HepG2 (cell line): Measurements from ENCODE around the gene MPPE1. TPM values are rescaled to one million over a fixed set of nuclear protein-coding genes. Genes with fewer than 3 reads are reported as not detected.
A peak's percentile ranks its signal among the peaks of the same experiment; 100 is the strongest.

Source experiments
- ETS1 ChIP-seq: sonication (generic); formaldehyde crosslinking; IDR thresholded peaks from 2 replicates; pipeline ENCODE4 v1.4.0; 2020; ENCODE audit warnings: missing genetic modification reagents
- FUBP1 ChIP-seq: sonication (generic); formaldehyde crosslinking; IDR thresholded peaks from 2 replicates; pipeline ENCODE4 v1.5.1; 2020; ENCODE audit warnings: missing genetic modification reagents, mild to moderate bottlenecking, borderline replicate concordance
- GLI4 ChIP-seq: sonication (generic); formaldehyde crosslinking; IDR thresholded peaks from 2 replicates; pipeline ENCODE4 v1.5.1; 2020; ENCODE audit warnings: missing genetic modification reagents, mild to moderate bottlenecking, moderate library complexity, borderline replicate concordance
- GPN1 ChIP-seq: sonication (generic); formaldehyde crosslinking; IDR thresholded peaks from 2 replicates; pipeline ENCODE4 v1.5.1; 2020; ENCODE audit warnings: missing genetic modification reagents, borderline replicate concordance
- IKZF1 ChIP-seq: fragments of 450-650 bp; IDR thresholded peaks from 2 replicates; pipeline ENCODE4 v1.7.1; 2016
- IRX3 ChIP-seq: sonication (generic); formaldehyde crosslinking; IDR thresholded peaks from 2 replicates; pipeline ENCODE4 v1.8.1; 2023; ENCODE audit warnings: mild to moderate bottlenecking, low read depth, missing genetic modification reagents, borderline replicate concordance
- KIAA2018 ChIP-seq: sonication (generic); formaldehyde crosslinking; IDR thresholded peaks from 2 replicates; pipeline ENCODE4 v1.5.0; 2020; ENCODE audit warnings: mild to moderate bottlenecking, missing genetic modification reagents, borderline replicate concordance
- MEF2D ChIP-seq: sonication (generic); formaldehyde crosslinking; IDR thresholded peaks from 2 replicates; pipeline ENCODE4 v1.5.1; 2020; ENCODE audit warnings: mild to moderate bottlenecking, missing genetic modification reagents
- MEIS2 ChIP-seq: sonication (generic); formaldehyde crosslinking; IDR thresholded peaks from 2 replicates; pipeline ENCODE4 v1.9.0; 2021; ENCODE audit warnings: mild to moderate bottlenecking, missing genetic modification reagents
- RAD51 ChIP-seq: fragments of 450-650 bp; IDR thresholded peaks from 2 replicates; pipeline ENCODE4 v1.6.1; 2016; ENCODE audit warnings: borderline replicate concordance
- SETDB1 ChIP-seq: sonication (generic); formaldehyde crosslinking; IDR thresholded peaks from 2 replicates; pipeline ENCODE4 v1.5.1; 2020; ENCODE audit warnings: missing genetic modification reagents, mild to moderate bottlenecking, borderline replicate concordance
- SRY ChIP-seq: sonication (generic); formaldehyde crosslinking; IDR thresholded peaks from 2 replicates; pipeline ENCODE4 v1.8.0; 2022; ENCODE audit warnings: mild to moderate bottlenecking, missing genetic modification reagents
- TOE1 ChIP-seq: sonication (generic); formaldehyde crosslinking; IDR thresholded peaks from 2 replicates; pipeline ENCODE4 v1.4.0; 2020; ENCODE audit warnings: mild to moderate bottlenecking, missing genetic modification reagents
- ZBTB20 ChIP-seq: sonication (generic); formaldehyde crosslinking; IDR thresholded peaks from 2 replicates; pipeline ENCODE4 v1.8.1; 2023; ENCODE audit warnings: missing genetic modification reagents, low read depth, mild to moderate bottlenecking, borderline replicate concordance
- ZNF367 ChIP-seq: sonication (generic); formaldehyde crosslinking; IDR thresholded peaks from 2 replicates; pipeline ENCODE4 v1.4.0; 2020; ENCODE audit warnings: missing genetic modification reagents, borderline replicate concordance
- ZNF737 ChIP-seq: sonication (generic); formaldehyde crosslinking; IDR thresholded peaks from 2 replicates; pipeline ENCODE4 v1.5.0; 2020; ENCODE audit warnings: missing genetic modification reagents, mild to moderate bottlenecking, borderline replicate concordance
- ZNF746 ChIP-seq: sonication (generic); formaldehyde crosslinking; IDR thresholded peaks from 2 replicates; pipeline ENCODE4 v1.8.0; 2022; ENCODE audit warnings: mild to moderate bottlenecking, missing genetic modification reagents
- polyA plus RNA-seq, 8 experiments: library from polyadenylated mRNA; depleted of rRNA in 3 of 8; stranded (reverse) in 7 of 8; unstranded in 1 of 8; fragments of >200 nt; fragmentation: Illumina TruSeq in 4 of 8; extraction: Trizol in 4 of 8; gene quantifications; 2 replicates each; pipeline versions ENCODE4 v1.2.1 to v1.2.3, GENCODE V29; 2011 to 2016; ENCODE audit warnings: low read depth in 4 of 8, missing spikeins in 1 of 8, mixed read lengths in 1 of 8; ENCODE audit not compliant: insufficient read depth in 1 of 8
- total RNA-seq, 5 experiments: library from RNA; depleted of rRNA; stranded (reverse); fragments of >200 nt; fragmentation: Illumina TruSeq; extraction: Trizol; gene quantifications; 2 replicates each; pipeline ENCODE4 v1.2.3, GENCODE V29; 2016; ENCODE audit warnings: low read depth in 1 of 5

The MPPE1 gene
- total and polyA plus RNA-seq, 2 of the 13 experiments (the other 11 are each of a cell fraction or from before 2014, with no cell fraction given), result 9.6 to 11.9 TPM

GRCh38 chr18:11908182-11909060 lies at the start of gene MPPE1 (continued):
- TF ChIP-seq ZNF367 (CRISPR knock-in tag), result no peak
- TF ChIP-seq TOE1 (CRISPR knock-in tag), result no peak
- TF ChIP-seq MEF2D, result no peak
- TF ChIP-seq GPN1 (CRISPR knock-in tag), result no peak
- no peak for TF ChIP-seq ETS1 (CRISPR knock-in tag)
- no peak for TF ChIP-seq RAD51
- no peak for TF ChIP-seq ZNF746 (CRISPR knock-in tag)
- no peak for TF ChIP-seq ZBTB20 (CRISPR knock-in tag)
- no peak for TF ChIP-seq GLI4 (CRISPR knock-in tag)
- peak; percentile 67; the same call in 1 of the 2 replicates for TF ChIP-seq IRX3 (CRISPR knock-in tag)
- no peak for TF ChIP-seq KIAA2018
- TF ChIP-seq SRY (CRISPR knock-in tag), result no peak; the same call in 1 of the 2 replicates
- no peak for TF ChIP-seq SETDB1
- peak; percentile 43 for TF ChIP-seq MEIS2 (CRISPR knock-in tag)
- no peak for TF ChIP-seq ZNF737
- no peak for TF ChIP-seq IKZF1
- TF ChIP-seq FUBP1 (CRISPR knock-in tag), result no peak
